ENCODE measurements around the gene STK38L.

- TF ChIP-seq, protein P1, sequence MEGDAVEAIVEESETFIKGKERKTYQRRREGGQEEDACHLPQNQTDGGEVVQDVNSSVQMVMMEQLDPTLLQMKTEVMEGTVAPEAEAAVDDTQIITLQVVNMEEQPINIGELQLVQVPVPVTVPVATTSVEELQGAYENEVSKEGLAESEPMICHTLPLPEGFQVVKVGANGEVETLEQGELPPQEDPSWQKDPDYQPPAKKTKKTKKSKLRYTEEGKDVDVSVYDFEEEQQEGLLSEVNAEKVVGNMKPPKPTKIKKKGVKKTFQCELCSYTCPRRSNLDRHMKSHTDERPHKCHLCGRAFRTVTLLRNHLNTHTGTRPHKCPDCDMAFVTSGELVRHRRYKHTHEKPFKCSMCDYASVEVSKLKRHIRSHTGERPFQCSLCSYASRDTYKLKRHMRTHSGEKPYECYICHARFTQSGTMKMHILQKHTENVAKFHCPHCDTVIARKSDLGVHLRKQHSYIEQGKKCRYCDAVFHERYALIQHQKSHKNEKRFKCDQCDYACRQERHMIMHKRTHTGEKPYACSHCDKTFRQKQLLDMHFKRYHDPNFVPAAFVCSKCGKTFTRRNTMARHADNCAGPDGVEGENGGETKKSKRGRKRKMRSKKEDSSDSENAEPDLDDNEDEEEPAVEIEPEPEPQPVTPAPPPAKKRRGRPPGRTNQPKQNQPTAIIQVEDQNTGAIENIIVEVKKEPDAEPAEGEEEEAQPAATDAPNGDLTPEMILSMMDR (IDR thresholded peaks at IDR 0.05): no peak
- no peak for TF ChIP-seq POLR2A (IDR thresholded peaks at IDR 0.05)
Observed at GRCh38 chr12:27338473-27338872, 94.4 kb downstream of the STK38L start.
